Rectal smooth muscle tissue (tissue), 1 donor: ENCODE results near the gene FOXC2.

Experiments used
- H3K27ac ChIP-seq: one replicate; pipeline ENCODE4 v1.7.0; 2013; ENCODE audit warnings: low read depth, low read length, inconsistent platforms
- H3K27me3 ChIP-seq: one replicate; pipeline ENCODE4 v1.7.0; 2013; ENCODE audit warnings: low read length; ENCODE audit not compliant: control insufficient read depth, insufficient read depth
- H3K36me3 ChIP-seq: one replicate; pipeline ENCODE4 v1.7.0; 2013; ENCODE audit warnings: low read length; ENCODE audit not compliant: control insufficient read depth, insufficient read depth
- H3K4me1 ChIP-seq: one replicate; pipeline ENCODE4 v1.7.0; 2013; ENCODE audit warnings: low read length; ENCODE audit not compliant: control insufficient read depth, insufficient read depth
- H3K4me3 ChIP-seq: one replicate; pipeline ENCODE4 v1.7.0; 2013; ENCODE audit warnings: low read length
- H3K9ac ChIP-seq: one replicate; pipeline ENCODE4 v1.7.0; 2013; ENCODE audit warnings: low read length

FOXC2 gene

GRCh38 chr16:86553356-86553755 is 13.3 kb upstream of the FOXC2 start:
- Histone ChIP-seq H3K27ac (no peak overlapping the region), H3K36me3 (peaks cover 3% of the 10 kb centered on the region), H3K9ac (no peak overlapping the region), H3K4me3 (no peak overlapping the region), H3K4me1 (peaks cover 4% of the 10 kb centered on the region), H3K27me3 (no peaks in the 10 kb centered on the region)

- Histone ChIP-seq H3K4me3 (peak overlapping the region; percentile 97), H3K27ac (peak overlapping the region; percentile 80), H3K36me3 (peaks cover 3% of the 10 kb centered on the region), H3K27me3 (no peaks in the 10 kb centered on the region), H3K4me1 (peaks cover 4% of the 10 kb centered on the region), H3K9ac (peak overlapping the region; percentile 93)
These were observed 12.1 kb upstream of the FOXC2 start for GRCh38 chr16:86554599-86554916.

- Histone ChIP-seq H3K4me3 (peak within 1 kb of the TSS; percentile 97), H3K27me3 (no peaks in the 10 kb centered on the region), H3K27ac (peak within 1 kb of the TSS; percentile 80), H3K36me3 (peaks cover 1% of the 10 kb centered on the region), H3K4me1 (peaks cover 4% of the 10 kb centered on the region), H3K9ac (peak within 1 kb of the TSS; percentile 93)
These were observed 11.5 kb upstream of the FOXC2 start, which contains the start of gene MTHFSD for GRCh38 chr16:86554917-86555703. MTHFSD (minus strand) TSS chr16:86555235; CDS start chr16:86555184, 51 bp downstream.

GRCh38 chr16:86555704-86556075 is 10.9 kb upstream of the FOXC2 start:
- H3K4me1 ChIP-seq, result peaks cover 4% of the 10 kb centered on the region
- peak overlapping the region; percentile 80 for H3K27ac ChIP-seq
- peak overlapping the region; percentile 97 for H3K4me3 ChIP-seq
- no peaks in the 10 kb centered on the region for H3K27me3 ChIP-seq
- H3K36me3 ChIP-seq, result no peaks in the 10 kb centered on the region
- H3K9ac ChIP-seq, result no peak overlapping the region

- no peak overlapping the region for H3K27ac ChIP-seq
- no peak overlapping the region for H3K4me3 ChIP-seq
- peaks cover 4% of the 10 kb centered on the region for H3K4me1 ChIP-seq
- no peak overlapping the region for H3K9ac ChIP-seq
- H3K36me3 ChIP-seq, result no peaks in the 10 kb centered on the region
- no peaks in the 10 kb centered on the region for H3K27me3 ChIP-seq
These were observed 10.1 kb upstream of the FOXC2 start for GRCh38 chr16:86556576-86556975.

- no peaks in the 10 kb centered on the region for H3K27me3 ChIP-seq
- H3K4me3 ChIP-seq, result no peak overlapping the region
- no peak overlapping the region for H3K9ac ChIP-seq
- no peaks in the 10 kb centered on the region for H3K36me3 ChIP-seq
- no peak overlapping the region for H3K27ac ChIP-seq
- H3K4me1 ChIP-seq, result peaks cover 4% of the 10 kb centered on the region
These were observed 9.0 kb upstream of the FOXC2 start for GRCh38 chr16:86557587-86557986.

- no peak overlapping the region for H3K9ac ChIP-seq
- H3K4me3 ChIP-seq, result no peak overlapping the region
- no peaks in the 10 kb centered on the region for H3K27me3 ChIP-seq
- no peaks in the 10 kb centered on the region for H3K36me3 ChIP-seq
- peaks cover 4% of the 10 kb centered on the region for H3K4me1 ChIP-seq
- H3K27ac ChIP-seq, result no peak overlapping the region
These were observed 8.1 kb upstream of the FOXC2 start for GRCh38 chr16:86558355-86559193.

GRCh38 chr16:86559802-86560305 is 6.8 kb upstream of the FOXC2 start:
- Histone ChIP-seq H3K36me3 (no peaks in the 10 kb centered on the region), H3K4me3 (no peak overlapping the region), H3K27me3 (peaks cover under 1% of the 10 kb centered on the region), H3K9ac (no peak overlapping the region), H3K27ac (no peak overlapping the region), H3K4me1 (peaks cover 4% of the 10 kb centered on the region)

- no peak overlapping the region for H3K4me3 ChIP-seq
- H3K4me1 ChIP-seq, result no peaks in the 10 kb centered on the region
- H3K36me3 ChIP-seq, result no peaks in the 10 kb centered on the region
- H3K27ac ChIP-seq, result no peak overlapping the region
- peaks cover 14% of the 10 kb centered on the region for H3K27me3 ChIP-seq
- no peak overlapping the region for H3K9ac ChIP-seq
These were observed 4.3 kb upstream of the FOXC2 start for GRCh38 chr16:86562356-86562755.

- Histone ChIP-seq H3K27ac (no peak overlapping the region), H3K27me3 (peaks cover 23% of the 10 kb centered on the region), H3K9ac (no peak overlapping the region)
These were observed 2.9 kb upstream of the FOXC2 start for GRCh38 chr16:86563469-86564345.

GRCh38 chr16:86565181-86565631 is 1.4 kb upstream of the FOXC2 start:
- Histone ChIP-seq H3K36me3 (no peaks in the 10 kb centered on the region), H3K4me3 (no peak overlapping the region), H3K9ac (no peak overlapping the region), H3K27me3 (peaks cover 33% of the 10 kb centered on the region), H3K27ac (no peak overlapping the region), H3K4me1 (no peaks in the 10 kb centered on the region)

More at GRCh38 chr16:86563469-86564345, 2.9 kb upstream of the FOXC2 start:
- Histone ChIP-seq H3K4me1 (no peaks in the 10 kb centered on the region), H3K4me3 (no peak overlapping the region), H3K36me3 (no peaks in the 10 kb centered on the region)
